CD14-positive monocyte (primary cell): ENCODE measurements around the gene EYS. TPM values are rescaled to one million over a fixed set of nuclear protein-coding genes. Genes with fewer than 3 reads are reported as not detected.

Experiments
- DNase-seq, 3 donors: peaks; one replicate each; pipeline ENCODE4 v3.0.0-alpha.2; 2011 to 2022
- H2AFZ ChIP-seq: 2 replicates; pipeline ENCODE4 v1.6.0; 2012; ENCODE audit warnings: mild to moderate bottlenecking, low read depth, low read length, inconsistent platforms; ENCODE audit not compliant: insufficient read depth, poor library complexity, severe bottlenecking
- H3K27ac ChIP-seq, 2 donors: 1 replicate in 1 of 2; 2 replicates in 1 of 2; pipeline ENCODE4 v1.5.1; 2012 to 2013; ENCODE audit warnings: low read length in 2 of 2, control low read depth in 1 of 2, inconsistent platforms in 1 of 2, low read depth in 1 of 2, mild to moderate bottlenecking in 1 of 2
- H3K27me3 ChIP-seq, 2 donors: one replicate each; pipeline versions ENCODE4 v1.6.0 to v1.6.1; 2011 to 2013; ENCODE audit warnings: low read length in 2 of 2; ENCODE audit not compliant: control insufficient read depth in 2 of 2, insufficient read depth in 2 of 2
- H3K36me3 ChIP-seq, 2 donors: replicated peaks in 1 of 2; 1 replicate in 1 of 2; 2 replicates in 1 of 2; pipeline versions ENCODE4 v1.5.1 to v1.6.1; 2012 to 2013; ENCODE audit warnings: low read length in 2 of 2, control low read depth in 1 of 2, inconsistent platforms in 1 of 2, mild to moderate bottlenecking in 1 of 2; ENCODE audit not compliant: insufficient read depth in 2 of 2, control insufficient read depth in 1 of 2
- H3K4me1 ChIP-seq, 2 donors: 1 replicate in 1 of 2; 2 replicates in 1 of 2; pipeline versions ENCODE4 v1.5.1 to v1.6.1; 2012 to 2013; ENCODE audit warnings: low read length in 2 of 2, control low read depth in 1 of 2, inconsistent platforms in 1 of 2, mild to moderate bottlenecking in 1 of 2, moderate library complexity in 1 of 2; ENCODE audit not compliant: insufficient read depth in 2 of 2, control insufficient read depth in 1 of 2
- H3K4me2 ChIP-seq: replicated peaks from 2 replicates; pipeline ENCODE3; 2012; ENCODE audit warnings: low read length, moderate library complexity, mild to moderate bottlenecking; ENCODE audit not compliant: poor library complexity, severe bottlenecking; ENCODE audit errors: extremely low read depth
- H3K4me3 ChIP-seq, 3 experiments: fragments of 200-600 bp in 1 of 3; sonication (generic) in 1 of 3; replicated peaks in 1 of 3; 1 replicate in 2 of 3; 2 replicates in 1 of 3; pipeline ENCODE4 v1.5.1; 2011 to 2013; ENCODE audit warnings: low read length in 3 of 3, mild to moderate bottlenecking in 3 of 3, control low read depth in 2 of 3, low read depth in 2 of 3, inconsistent platforms in 1 of 3, moderate library complexity in 1 of 3
- H3K79me2 ChIP-seq: 2 replicates; pipeline ENCODE4 v1.6.0; 2012; ENCODE audit warnings: mild to moderate bottlenecking, control low read depth, inconsistent platforms, low read length, moderate library complexity; ENCODE audit not compliant: insufficient read depth
- H3K9ac ChIP-seq: 2 replicates; pipeline ENCODE4 v1.6.0; 2017; ENCODE audit warnings: low read length, mild to moderate bottlenecking; ENCODE audit not compliant: insufficient read depth, poor library complexity, severe bottlenecking
- H3K9me3 ChIP-seq, 2 donors: replicated peaks in 1 of 2; 1 replicate in 1 of 2; 2 replicates in 1 of 2; pipeline versions ENCODE4 v1.5.1 to v1.6.1; 2012 to 2013; ENCODE audit warnings: low read length in 2 of 2, control low read depth in 1 of 2; ENCODE audit not compliant: control insufficient read depth in 1 of 2, insufficient read depth in 1 of 2
- H4K20me1 ChIP-seq: 2 replicates; pipeline ENCODE4 v1.6.0; 2012; ENCODE audit warnings: mild to moderate bottlenecking, low read length, control low read depth, moderate library complexity; ENCODE audit not compliant: insufficient read depth
- H3K27ac Mint-ChIP-seq, 7 donors: one replicate each; pipeline ENCODE4 v1.8.0; 2020; ENCODE audit warnings: mild to moderate bottlenecking in 7 of 7, mixed read lengths in 7 of 7, moderate library complexity in 6 of 7, inconsistent platforms in 2 of 7
- H3K27me3 Mint-ChIP-seq, 3 donors: one replicate each; pipeline ENCODE4 v1.8.0; 2021 to 2022; ENCODE audit warnings: low read depth in 3 of 3, mild to moderate bottlenecking in 3 of 3, mixed read lengths in 3 of 3, moderate library complexity in 3 of 3, inconsistent platforms in 1 of 3
- H3K36me3 Mint-ChIP-seq, 2 donors: one replicate each; pipeline ENCODE4 v1.8.0; 2020; ENCODE audit warnings: mixed read lengths in 2 of 2, inconsistent platforms in 1 of 2, mild to moderate bottlenecking in 1 of 2
- H3K4me1 Mint-ChIP-seq: one replicate; pipeline ENCODE4 v1.8.0; 2020; ENCODE audit warnings: mild to moderate bottlenecking, mixed read lengths
- H3K4me3 Mint-ChIP-seq, 2 donors: one replicate each; pipeline ENCODE4 v1.8.0; 2020; ENCODE audit warnings: mild to moderate bottlenecking in 2 of 2, mixed read lengths in 2 of 2, moderate library complexity in 1 of 2
- H3K9me3 Mint-ChIP-seq, 7 donors: one replicate each; pipeline ENCODE4 v1.8.0; 2020 to 2022; ENCODE audit warnings: mixed read lengths in 7 of 7, mild to moderate bottlenecking in 6 of 7, moderate library complexity in 6 of 7, inconsistent platforms in 2 of 7
- WGBS: methylation state at CpG from one replicate; pipeline ENCODE4 v1.1.5; 2013; ENCODE audit warnings: missing lambda C conversion rate; ENCODE audit not compliant: insufficient coverage; 5-methylcytosine and 5-hydroxymethylcytosine counted together
- intact Hi-C, 2 donors: fragments of 100-400 bp; cut with micrococcal nuclease; formaldehyde crosslinking; loops; one replicate each; pipeline versions ENCODE4 v1.15.0 to v1.15.1; 2023
- polyA plus RNA-seq, 3 donors: library from polyadenylated mRNA; depleted of rRNA in 1 of 3; unstranded in 2 of 3; stranded (reverse) in 1 of 3; fragments of 300-500 nt in 2 of 3; fragments of >200 nt in 1 of 3; fragmentation: Illumina TruSeq in 2 of 3; gene quantifications; 1 replicate in 2 of 3; 2 replicates in 1 of 3; pipeline ENCODE4 v1.2.3, GENCODE V29; 2012 to 2021
- TF ChIP-seq, protein P1 (sequence below): fragments of 200-600 bp; IDR thresholded peaks from one replicate; pipeline ENCODE4 v1.8.0; 2022; ENCODE audit warnings: antibody characterized with exemption, mild to moderate bottlenecking

The EYS gene
- polyA plus RNA-seq, 3 donors = 0.01 to 0.03 TPM; not detected in 1

DNA sequence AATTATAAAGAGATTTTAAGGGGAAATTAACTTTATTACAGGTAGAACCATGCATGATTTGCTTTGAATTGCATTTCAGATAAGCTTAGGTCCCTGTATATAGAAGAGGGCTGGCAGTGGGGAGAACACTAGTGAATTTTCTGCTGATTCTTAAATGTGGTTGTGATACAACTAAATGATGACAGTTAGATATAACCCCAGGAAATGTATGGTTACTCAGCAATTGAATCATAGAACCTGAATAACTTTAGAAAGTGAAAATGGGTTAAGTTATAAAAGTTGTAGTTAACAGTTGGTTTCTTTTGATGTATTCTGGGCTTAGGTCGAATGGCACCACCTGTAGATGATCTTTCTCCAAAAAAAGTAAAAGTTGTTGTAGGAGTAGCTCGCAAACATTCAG is 2001.3 kb downstream of the EYS start:
- peaks cover 85 to 99% of the 10 kb centered on the region in 2 donors for H3K36me3 ChIP-seq
- no peak overlapping the region for H3K27ac ChIP-seq
- H3K27me3 Mint-ChIP-seq = no peaks in the 10 kb centered on the region
- H4K20me1 ChIP-seq = peaks cover 8% of the 10 kb centered on the region
- no peak overlapping the region for H3K4me3 ChIP-seq
- H3K79me2 ChIP-seq = no peaks in the 10 kb centered on the region
- intact Hi-C loops = no loop called here
- TF ChIP-seq, protein P1, sequence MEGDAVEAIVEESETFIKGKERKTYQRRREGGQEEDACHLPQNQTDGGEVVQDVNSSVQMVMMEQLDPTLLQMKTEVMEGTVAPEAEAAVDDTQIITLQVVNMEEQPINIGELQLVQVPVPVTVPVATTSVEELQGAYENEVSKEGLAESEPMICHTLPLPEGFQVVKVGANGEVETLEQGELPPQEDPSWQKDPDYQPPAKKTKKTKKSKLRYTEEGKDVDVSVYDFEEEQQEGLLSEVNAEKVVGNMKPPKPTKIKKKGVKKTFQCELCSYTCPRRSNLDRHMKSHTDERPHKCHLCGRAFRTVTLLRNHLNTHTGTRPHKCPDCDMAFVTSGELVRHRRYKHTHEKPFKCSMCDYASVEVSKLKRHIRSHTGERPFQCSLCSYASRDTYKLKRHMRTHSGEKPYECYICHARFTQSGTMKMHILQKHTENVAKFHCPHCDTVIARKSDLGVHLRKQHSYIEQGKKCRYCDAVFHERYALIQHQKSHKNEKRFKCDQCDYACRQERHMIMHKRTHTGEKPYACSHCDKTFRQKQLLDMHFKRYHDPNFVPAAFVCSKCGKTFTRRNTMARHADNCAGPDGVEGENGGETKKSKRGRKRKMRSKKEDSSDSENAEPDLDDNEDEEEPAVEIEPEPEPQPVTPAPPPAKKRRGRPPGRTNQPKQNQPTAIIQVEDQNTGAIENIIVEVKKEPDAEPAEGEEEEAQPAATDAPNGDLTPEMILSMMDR = no peak
- H3K9me3 Mint-ChIP-seq = no peaks in the 10 kb centered on the region
- WGBS = no CpG with 5 or more reads among the region's 2 CpGs
- no peaks in the 10 kb centered on the region for H3K9me3 ChIP-seq
- H3K4me2 ChIP-seq = no peak overlapping the region
- no peak overlapping the region for H3K27ac Mint-ChIP-seq
- no peak overlapping the region for H2AFZ ChIP-seq
- no peaks in the 10 kb centered on the region for H3K4me1 Mint-ChIP-seq
- H3K9ac ChIP-seq = no peak overlapping the region
- peaks cover 80 to 90% of the 10 kb centered on the region in 2 donors for H3K36me3 Mint-ChIP-seq
- H3K27me3 ChIP-seq = no peaks in the 10 kb centered on the region
- DNase-seq = no peak
- no peak overlapping the region for H3K4me3 Mint-ChIP-seq
- H3K4me1 ChIP-seq = no peaks in the 10 kb centered on the region

DNA sequence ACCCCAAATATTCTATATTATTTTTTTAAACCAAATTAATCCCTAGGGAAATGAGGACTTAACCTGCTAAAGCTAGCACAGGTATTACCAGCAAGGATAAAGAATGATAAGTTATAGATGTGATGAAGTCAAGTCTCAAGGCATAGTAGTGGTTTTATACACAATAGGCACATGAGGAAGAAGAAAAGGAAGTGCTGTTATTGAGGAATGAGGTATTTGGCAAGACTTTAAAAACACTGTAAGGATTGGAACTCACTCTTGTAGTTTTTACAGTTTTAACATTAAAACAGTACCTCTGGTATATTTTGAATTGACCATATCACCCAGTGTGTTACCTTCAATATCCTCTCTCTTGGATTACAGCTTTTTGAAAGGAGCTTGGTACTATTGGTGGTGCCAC is 2016.8 kb downstream of the EYS start:
- Histone ChIP-seq H3K4me1 (peaks cover 28 to 47% of the 10 kb centered on the region in 2 donors), H3K79me2 (peaks cover 44% of the 10 kb centered on the region), H4K20me1 (peaks cover 20% of the 10 kb centered on the region), H3K27me3 (no peaks in the 10 kb centered on the region), H3K9ac (no peak overlapping the region), H2AFZ (no peak overlapping the region), H3K36me3 (peaks cover 4 to 5% of the 10 kb centered on the region in 2 donors), H3K9me3 (no peaks in the 10 kb centered on the region), H3K27ac (no peak overlapping the region), H3K4me2 (no peak overlapping the region), H3K4me3 (no peak overlapping the region)
- peak in 2 of 3 donors; percentile 20 to 35 for DNase-seq
- Mint-ChIP-seq H3K36me3 (peaks cover 14 to 15% of the 10 kb centered on the region in 2 donors), H3K4me3 (no peak overlapping the region), H3K9me3 (peaks cover 0 to 3% (median 0%) of the 10 kb centered on the region in 7 donors), H3K4me1 (peaks cover 45% of the 10 kb centered on the region), H3K27me3 (no peaks in the 10 kb centered on the region), H3K27ac (peak overlapping the region in 1 of 7 donors; percentile 24)
- TF ChIP-seq, protein P1 = no peak
- intact Hi-C loops = no loop called here
